Measurements from ENCODE around the gene KLHL24.
"Not testable (repeated sequence)": the region's sequence is repeated elsewhere in the genome, so short reads cannot be mapped to it uniquely, and the experiment has no call there.

Gene KLHL24

DNA sequence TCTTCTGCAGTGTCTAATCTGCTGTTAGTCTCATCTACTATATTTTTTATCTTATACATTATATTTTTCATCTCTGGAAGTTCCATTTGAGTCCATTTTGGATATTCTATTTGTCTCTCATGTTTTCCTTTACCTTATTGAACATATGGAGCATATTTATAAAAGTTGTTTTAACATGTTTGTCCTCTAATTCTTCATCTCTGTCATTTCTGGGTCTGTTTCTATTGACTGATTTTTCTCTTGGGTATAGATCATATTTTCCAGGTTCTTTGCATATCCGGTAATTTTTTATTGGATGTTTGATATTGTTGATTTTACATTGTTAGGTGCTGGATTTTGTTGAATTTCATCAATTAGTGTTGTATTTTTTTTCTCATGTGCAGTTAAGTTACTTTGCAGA is 37.5 kb upstream of the KLHL24 start:
- FAIRE-seq, result no peak
- TF ChIP-seq, protein P1, sequence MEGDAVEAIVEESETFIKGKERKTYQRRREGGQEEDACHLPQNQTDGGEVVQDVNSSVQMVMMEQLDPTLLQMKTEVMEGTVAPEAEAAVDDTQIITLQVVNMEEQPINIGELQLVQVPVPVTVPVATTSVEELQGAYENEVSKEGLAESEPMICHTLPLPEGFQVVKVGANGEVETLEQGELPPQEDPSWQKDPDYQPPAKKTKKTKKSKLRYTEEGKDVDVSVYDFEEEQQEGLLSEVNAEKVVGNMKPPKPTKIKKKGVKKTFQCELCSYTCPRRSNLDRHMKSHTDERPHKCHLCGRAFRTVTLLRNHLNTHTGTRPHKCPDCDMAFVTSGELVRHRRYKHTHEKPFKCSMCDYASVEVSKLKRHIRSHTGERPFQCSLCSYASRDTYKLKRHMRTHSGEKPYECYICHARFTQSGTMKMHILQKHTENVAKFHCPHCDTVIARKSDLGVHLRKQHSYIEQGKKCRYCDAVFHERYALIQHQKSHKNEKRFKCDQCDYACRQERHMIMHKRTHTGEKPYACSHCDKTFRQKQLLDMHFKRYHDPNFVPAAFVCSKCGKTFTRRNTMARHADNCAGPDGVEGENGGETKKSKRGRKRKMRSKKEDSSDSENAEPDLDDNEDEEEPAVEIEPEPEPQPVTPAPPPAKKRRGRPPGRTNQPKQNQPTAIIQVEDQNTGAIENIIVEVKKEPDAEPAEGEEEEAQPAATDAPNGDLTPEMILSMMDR (IDR thresholded peaks at IDR 0.05; ENCODE audit: insufficient read depth, missing control alignments), result no peak
- DNase-seq (ENCODE audit: insufficient read length, low spot score), result no peak

DNA sequence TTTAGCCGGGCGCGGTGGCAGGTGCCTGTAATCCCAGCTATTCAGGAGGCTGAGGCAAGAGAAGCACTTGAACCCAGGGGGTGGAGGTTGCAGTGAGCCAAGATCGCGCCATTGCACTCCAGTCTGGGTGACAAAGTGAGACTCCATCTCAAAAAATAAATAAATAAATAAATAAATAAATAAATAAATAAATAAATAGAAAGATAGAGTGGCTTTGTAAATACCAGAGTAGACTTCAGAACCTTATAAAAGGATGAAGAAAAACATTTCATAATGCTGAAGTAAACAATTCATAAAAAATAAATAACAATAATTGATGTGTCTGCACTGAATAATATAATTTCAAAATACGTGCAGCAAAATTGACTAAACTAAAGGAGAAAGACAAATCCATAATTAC is 24.1 kb upstream of the KLHL24 start:
- FAIRE-seq, result not testable (repeated sequence)

DNA sequence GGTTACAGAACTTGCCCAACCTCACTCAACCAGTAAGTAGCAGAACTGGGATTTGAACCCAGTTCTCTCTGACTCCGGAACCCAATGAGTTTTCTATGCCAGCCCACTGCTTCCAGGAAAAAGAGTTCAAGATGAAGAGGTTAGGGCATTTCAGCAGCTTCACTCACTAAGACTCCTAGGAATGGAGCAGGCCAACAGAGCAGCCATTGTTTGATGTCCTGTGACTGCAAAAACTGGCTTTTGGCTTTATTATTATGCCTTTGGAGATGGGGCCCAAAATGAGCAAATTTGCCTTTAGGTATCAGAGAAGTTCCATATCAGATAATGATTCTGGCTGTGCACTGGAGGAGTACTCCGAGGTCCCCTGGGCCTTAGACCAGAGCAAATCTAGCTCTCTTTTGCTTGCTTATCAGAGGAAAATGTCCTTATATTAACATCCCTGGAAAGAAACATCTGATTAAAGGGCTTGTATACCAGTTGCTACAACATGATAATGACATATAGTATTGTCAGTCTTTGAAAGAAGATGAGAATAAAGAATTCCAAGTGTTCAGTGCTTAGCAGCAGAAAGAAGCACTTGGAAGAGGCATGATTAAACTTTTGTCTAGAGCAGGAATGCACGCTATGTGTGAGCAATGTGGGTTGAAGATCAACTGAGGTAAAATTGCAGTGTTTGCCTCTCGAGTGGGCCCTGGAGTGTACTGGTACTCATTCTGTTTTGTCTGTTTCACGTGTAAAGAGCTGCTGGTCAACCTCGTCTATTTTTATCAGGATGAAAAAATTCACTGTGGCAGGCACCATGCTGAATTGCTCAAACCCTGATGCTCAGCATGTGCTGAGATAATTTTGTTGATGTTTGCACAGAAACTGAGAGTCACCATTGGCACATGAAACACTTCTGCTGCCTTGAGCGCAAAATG is 21.8 kb upstream of the KLHL24 start:
- TF ChIP-seq, protein P1 (IDR thresholded peaks at IDR 0.05; ENCODE audit: insufficient read depth, missing control alignments), result no peak
- FAIRE-seq (no peak), DNase-seq (ENCODE audit: insufficient read length, low spot score) (no peak)

More for the DNA sequence above, 24.1 kb upstream of the KLHL24 start:
- not testable (repeated sequence) for DNase-seq (ENCODE audit: insufficient read length, low spot score)

DNA sequence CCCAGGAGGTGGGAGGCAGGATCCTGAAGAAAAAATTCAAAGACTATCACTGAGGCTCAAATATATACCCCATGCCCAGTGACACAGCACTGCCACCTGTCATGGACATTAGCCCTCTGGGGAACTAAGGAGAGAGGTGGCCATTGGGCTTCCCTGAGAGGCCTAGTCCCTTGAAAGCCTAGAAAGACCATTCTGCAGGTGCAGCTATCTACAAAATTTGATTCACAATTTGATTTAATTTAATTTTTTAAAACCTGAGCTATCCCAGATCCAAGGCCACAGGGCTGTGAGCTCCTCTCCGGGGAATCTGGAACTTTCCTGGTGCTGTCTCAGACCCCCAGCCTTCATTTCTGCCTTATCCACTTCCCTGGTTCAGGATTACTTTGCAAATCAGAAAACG is 16.9 kb upstream of the KLHL24 start:
- TF ChIP-seq, protein P1 (IDR thresholded peaks at IDR 0.05; ENCODE audit: insufficient read depth, missing control alignments), result no peak
- DNase-seq (ENCODE audit: insufficient read length, low spot score), result no peak
- no peak for FAIRE-seq

DNA sequence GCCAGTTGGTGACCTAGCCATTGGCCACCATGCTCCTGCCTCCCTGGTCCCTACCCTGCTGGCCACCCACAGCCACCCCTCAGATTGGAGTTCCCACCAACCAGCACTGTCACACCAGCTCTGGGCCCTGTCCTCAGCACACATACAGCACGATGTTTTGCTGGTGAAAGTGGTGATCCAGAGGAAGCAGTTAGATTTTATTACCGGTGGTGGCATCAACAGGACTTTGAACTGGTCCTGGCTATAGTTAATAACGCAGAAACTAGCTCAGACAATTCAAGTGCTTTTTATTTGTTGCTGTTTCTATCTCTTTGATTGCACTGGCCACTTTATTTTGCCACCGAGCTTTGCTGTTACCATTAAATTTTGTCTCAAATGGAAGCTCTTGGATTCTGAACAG is 16.4 kb upstream of the KLHL24 start:
- TF ChIP-seq, protein P1 (IDR thresholded peaks at IDR 0.05; ENCODE audit: insufficient read depth, missing control alignments), result no peak
- no peak for FAIRE-seq

DNA sequence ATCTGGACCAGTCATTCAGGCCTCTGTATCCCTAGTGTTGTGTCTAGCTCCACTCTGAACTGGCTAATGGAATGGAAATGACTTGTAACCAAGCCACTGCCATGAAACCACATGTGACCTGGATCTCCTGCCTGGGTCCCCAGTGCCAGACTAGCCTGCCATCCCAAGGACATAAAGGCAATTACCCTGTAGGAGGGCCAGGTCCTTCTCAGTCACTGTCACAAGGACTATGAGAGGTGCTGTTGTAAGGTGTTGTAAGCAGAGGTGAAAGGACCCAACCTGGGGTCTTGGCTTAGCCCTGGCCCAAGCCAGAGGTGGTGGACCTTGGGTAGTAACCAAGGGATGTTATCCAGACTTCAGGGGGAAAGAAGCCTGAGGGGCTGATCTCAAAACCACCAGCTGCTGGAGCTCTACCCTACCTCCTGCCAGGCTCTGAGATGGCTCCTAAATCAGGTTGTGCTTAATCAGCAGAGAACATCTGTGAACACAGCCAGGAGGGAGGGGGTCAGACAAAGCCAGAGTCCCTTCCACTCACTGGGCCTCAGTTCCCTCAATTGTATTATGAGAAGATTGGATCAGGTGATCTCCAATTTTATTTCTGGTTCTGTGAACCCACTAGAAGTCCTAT is 15.7 kb upstream of the KLHL24 start:
- DNase-seq (ENCODE audit: insufficient read length, low spot score), result no peak
- no peak for FAIRE-seq
- TF ChIP-seq, protein P1 (IDR thresholded peaks at IDR 0.05; ENCODE audit: insufficient read depth, missing control alignments), result no peak

More for the DNA sequence above, 16.4 kb upstream of the KLHL24 start:
- DNase-seq (ENCODE audit: insufficient read length, low spot score), result no peak

DNA sequence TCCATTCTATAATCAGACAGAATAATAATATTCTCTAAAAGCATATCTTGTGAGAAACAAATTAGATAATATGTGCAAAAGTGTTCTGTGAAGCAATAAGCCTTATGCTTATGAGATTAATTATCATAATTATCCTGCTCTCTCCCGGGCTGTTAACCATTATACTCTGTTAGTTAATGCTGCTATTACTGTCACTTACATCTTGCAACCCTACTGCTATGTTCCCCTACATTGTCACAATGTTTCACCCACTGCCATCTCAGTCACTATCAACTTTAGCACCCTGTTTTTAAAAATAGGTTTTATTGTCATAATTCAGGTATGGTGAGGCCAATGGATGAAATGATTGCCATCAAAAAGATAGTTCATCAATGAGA is 15.2 kb upstream of the KLHL24 start:
- TF ChIP-seq, protein P1 (IDR thresholded peaks at IDR 0.05; ENCODE audit: insufficient read depth, missing control alignments), result no peak
- no peak for DNase-seq (ENCODE audit: insufficient read length, low spot score)

DNA sequence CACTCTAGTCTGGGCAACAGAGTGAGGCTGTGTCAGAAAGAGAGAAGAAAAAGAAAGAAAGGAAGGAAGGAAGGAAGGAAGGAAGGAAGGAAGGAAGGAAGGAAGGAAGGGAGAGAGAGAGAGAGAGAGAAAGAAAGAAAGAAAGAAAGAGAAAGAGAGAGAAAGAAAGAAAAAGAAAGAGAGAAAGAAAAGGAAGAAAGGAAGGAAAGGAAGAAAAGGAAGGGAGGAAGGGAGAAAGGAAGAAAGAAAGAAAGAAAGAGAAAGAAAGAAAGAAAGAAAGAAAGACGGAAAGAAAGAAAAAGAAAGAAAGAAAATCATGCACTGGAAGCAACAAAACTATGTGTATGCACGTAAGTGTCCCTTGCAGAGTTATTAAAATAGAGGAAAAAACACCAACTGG is 12.9 kb upstream of the KLHL24 start:
- DNase-seq (ENCODE audit: insufficient read length, low spot score); FAIRE-seq: not testable (repeated sequence)

More for the DNA sequence above, 15.2 kb upstream of the KLHL24 start:
- no peak for FAIRE-seq

Data from D721Med (cell line).